HepG2 (cell line): ENCODE data around the gene CD37.
A peak's percentile ranks its signal among the peaks of the same experiment; 100 is the strongest.

Source experiments
- CREB1 ChIP-seq, 2 experiments: fragments of 450-650 bp in 1 of 2; IDR thresholded peaks; 2 replicates each; pipeline ENCODE4 v1.6.1; 2016 to 2017; ENCODE audit warnings: control low read depth in 1 of 2, mild to moderate bottlenecking in 1 of 2, missing compliant biosample characterization in 1 of 2, missing genetic modification characterization in 1 of 2
- HNRNPL ChIP-seq: fragments of 200-400 bp; formaldehyde crosslinking; IDR thresholded peaks from 2 replicates; pipeline ENCODE4 v1.6.1; 2017; ENCODE audit warnings: mild to moderate bottlenecking, low read depth, low read length
- IRF2 ChIP-seq: IDR thresholded peaks from 2 replicates; pipeline ENCODE4 v1.6.1; 2018; ENCODE audit warnings: missing genetic modification reagents, missing compliant biosample characterization
- PHF21A ChIP-seq: sonication (generic); formaldehyde crosslinking; IDR thresholded peaks from 2 replicates; pipeline ENCODE4 v1.5.0; 2020; ENCODE audit warnings: mild to moderate bottlenecking, missing genetic modification reagents
- POLR2A ChIP-seq, 2 experiments: IDR thresholded peaks; 2 replicates each; pipeline ENCODE4 v1.6.1; 2011; ENCODE audit warnings: low read depth in 2 of 2, low read length in 2 of 2, mild to moderate bottlenecking in 1 of 2, moderate library complexity in 1 of 2; ENCODE audit not compliant: insufficient read depth in 1 of 2
- RAD21 ChIP-seq: fragments of 450-650 bp; formaldehyde crosslinking; IDR thresholded peaks from 2 replicates; pipeline ENCODE4 v1.5.0; 2020; ENCODE audit warnings: mild to moderate bottlenecking
- SIX1 ChIP-seq: sonication (generic); formaldehyde crosslinking; IDR thresholded peaks from 2 replicates; pipeline ENCODE4 v1.4.0; 2020; ENCODE audit warnings: missing genetic modification reagents, borderline replicate concordance
- SMARCC2 ChIP-seq: fragments of 450-650 bp; IDR thresholded peaks from 2 replicates; pipeline ENCODE4 v1.6.1; 2017; ENCODE audit warnings: antibody characterized with exemption, mild to moderate bottlenecking
- SUZ12 ChIP-seq: fragments of 150-350 bp; IDR thresholded peaks from 2 replicates; pipeline ENCODE4 v1.6.1; 2014; ENCODE audit warnings: low read depth, low read length
- ZNF282 ChIP-seq: fragments of 450-650 bp; IDR thresholded peaks from 2 replicates; pipeline ENCODE4 v1.6.1; 2018; ENCODE audit not compliant: partially characterized antibody
- TF ChIP-seq, protein P1 (sequence below): sonication (generic); formaldehyde crosslinking; IDR thresholded peaks from 2 replicates; pipeline ENCODE4 v1.5.0; 2020; ENCODE audit warnings: mild to moderate bottlenecking, missing genetic modification reagents, moderate library complexity
- TF ChIP-seq, protein P2 (sequence below): sonication (generic); formaldehyde crosslinking; IDR thresholded peaks from 2 replicates; pipeline ENCODE4 v1.8.1; 2023; ENCODE audit warnings: missing genetic modification reagents, inconsistent platforms, borderline replicate concordance
- TF ChIP-seq, protein P3 (sequence below): sonication (generic); formaldehyde crosslinking; IDR thresholded peaks from 2 replicates; pipeline ENCODE4 v1.4.0; 2020; ENCODE audit warnings: missing genetic modification reagents
- TF ChIP-seq, protein P4 (sequence below): sonication (generic); formaldehyde crosslinking; IDR thresholded peaks from 2 replicates; pipeline ENCODE4 v1.4.0; 2020; ENCODE audit warnings: mild to moderate bottlenecking, missing genetic modification reagents

DNA sequence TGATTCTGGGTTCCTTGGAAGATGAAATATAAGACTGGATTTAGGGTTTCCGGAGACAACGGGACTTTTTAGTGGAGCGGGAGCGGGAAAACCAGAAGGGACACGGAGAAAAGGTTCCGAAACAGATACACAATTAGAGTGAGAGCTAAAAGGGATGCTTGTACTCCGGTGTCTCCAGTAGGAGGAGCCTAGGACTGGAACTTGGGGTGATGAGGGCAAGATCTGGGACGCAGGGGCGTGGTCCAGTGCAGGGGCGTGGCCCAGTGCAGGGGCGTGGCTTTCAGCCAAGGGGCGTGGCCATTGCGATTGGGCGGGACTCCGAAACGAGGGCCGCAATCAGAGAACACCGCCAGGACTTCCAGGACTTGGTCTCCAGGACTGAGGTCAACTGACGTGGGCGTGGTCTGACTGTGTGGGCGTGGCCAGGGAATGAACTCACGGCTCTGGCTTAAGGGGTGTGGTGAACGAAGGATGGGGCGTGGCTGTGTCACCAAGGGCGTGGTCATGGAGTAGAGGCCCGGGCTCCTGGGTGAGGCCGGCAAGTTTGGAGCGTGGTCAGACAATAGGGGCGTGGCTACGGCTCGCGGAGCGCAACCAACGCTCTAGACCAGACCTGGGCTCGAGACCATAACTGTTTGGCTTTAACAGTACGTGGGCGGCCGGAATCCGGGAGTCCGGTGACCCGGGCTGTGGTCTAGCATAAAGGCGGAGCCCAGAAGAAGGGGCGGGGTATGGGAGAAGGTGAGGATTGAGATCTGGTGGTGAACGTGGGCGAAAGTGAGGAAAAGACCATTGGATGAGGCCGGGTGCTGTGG lies 28.3 kb downstream of the CD37 start, which contains the start of gene DKKL1:
- TF ChIP-seq, protein P1, sequence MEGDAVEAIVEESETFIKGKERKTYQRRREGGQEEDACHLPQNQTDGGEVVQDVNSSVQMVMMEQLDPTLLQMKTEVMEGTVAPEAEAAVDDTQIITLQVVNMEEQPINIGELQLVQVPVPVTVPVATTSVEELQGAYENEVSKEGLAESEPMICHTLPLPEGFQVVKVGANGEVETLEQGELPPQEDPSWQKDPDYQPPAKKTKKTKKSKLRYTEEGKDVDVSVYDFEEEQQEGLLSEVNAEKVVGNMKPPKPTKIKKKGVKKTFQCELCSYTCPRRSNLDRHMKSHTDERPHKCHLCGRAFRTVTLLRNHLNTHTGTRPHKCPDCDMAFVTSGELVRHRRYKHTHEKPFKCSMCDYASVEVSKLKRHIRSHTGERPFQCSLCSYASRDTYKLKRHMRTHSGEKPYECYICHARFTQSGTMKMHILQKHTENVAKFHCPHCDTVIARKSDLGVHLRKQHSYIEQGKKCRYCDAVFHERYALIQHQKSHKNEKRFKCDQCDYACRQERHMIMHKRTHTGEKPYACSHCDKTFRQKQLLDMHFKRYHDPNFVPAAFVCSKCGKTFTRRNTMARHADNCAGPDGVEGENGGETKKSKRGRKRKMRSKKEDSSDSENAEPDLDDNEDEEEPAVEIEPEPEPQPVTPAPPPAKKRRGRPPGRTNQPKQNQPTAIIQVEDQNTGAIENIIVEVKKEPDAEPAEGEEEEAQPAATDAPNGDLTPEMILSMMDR = peak; percentile 49
- TF ChIP-seq IRF2 (CRISPR knock-in tag) (no peak), HNRNPL (no peak), POLR2A (IDR thresholded peaks at IDR 0.05; ENCODE audit: insufficient read depth in 1 of 2, low read depth in 2 of 2, low read length in 2 of 2) (no peak), CREB1 (IDR thresholded peaks at IDR 0.05) (peak; percentile 77), CREB1 (CRISPR knock-in tag; IDR thresholded peaks at IDR 0.05) (no peak), PHF21A (peak; percentile 60; the same call in 1 of the 2 replicates), SUZ12 (no peak), RAD21 (CRISPR knock-in tag) (no peak), SIX1 (CRISPR knock-in tag) (no peak), ZNF282 (no peak), SMARCC2 (no peak)
- TF ChIP-seq, protein P2, sequence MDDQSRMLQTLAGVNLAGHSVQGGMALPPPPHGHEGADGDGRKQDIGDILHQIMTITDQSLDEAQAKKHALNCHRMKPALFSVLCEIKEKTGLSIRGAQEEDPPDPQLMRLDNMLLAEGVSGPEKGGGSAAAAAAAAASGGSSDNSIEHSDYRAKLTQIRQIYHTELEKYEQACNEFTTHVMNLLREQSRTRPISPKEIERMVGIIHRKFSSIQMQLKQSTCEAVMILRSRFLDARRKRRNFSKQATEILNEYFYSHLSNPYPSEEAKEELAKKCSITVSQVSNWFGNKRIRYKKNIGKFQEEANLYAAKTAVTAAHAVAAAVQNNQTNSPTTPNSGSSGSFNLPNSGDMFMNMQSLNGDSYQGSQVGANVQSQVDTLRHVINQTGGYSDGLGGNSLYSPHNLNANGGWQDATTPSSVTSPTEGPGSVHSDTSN (CRISPR knock-in tag) = no peak
- TF ChIP-seq, protein P3, sequence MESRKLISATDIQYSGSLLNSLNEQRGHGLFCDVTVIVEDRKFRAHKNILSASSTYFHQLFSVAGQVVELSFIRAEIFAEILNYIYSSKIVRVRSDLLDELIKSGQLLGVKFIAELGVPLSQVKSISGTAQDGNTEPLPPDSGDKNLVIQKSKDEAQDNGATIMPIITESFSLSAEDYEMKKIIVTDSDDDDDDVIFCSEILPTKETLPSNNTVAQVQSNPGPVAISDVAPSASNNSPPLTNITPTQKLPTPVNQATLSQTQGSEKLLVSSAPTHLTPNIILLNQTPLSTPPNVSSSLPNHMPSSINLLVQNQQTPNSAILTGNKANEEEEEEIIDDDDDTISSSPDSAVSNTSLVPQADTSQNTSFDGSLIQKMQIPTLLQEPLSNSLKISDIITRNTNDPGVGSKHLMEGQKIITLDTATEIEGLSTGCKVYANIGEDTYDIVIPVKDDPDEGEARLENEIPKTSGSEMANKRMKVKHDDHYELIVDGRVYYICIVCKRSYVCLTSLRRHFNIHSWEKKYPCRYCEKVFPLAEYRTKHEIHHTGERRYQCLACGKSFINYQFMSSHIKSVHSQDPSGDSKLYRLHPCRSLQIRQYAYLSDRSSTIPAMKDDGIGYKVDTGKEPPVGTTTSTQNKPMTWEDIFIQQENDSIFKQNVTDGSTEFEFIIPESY (CRISPR knock-in tag) = no peak; the same call in 1 of the 2 replicates
- TF ChIP-seq, protein P4, sequence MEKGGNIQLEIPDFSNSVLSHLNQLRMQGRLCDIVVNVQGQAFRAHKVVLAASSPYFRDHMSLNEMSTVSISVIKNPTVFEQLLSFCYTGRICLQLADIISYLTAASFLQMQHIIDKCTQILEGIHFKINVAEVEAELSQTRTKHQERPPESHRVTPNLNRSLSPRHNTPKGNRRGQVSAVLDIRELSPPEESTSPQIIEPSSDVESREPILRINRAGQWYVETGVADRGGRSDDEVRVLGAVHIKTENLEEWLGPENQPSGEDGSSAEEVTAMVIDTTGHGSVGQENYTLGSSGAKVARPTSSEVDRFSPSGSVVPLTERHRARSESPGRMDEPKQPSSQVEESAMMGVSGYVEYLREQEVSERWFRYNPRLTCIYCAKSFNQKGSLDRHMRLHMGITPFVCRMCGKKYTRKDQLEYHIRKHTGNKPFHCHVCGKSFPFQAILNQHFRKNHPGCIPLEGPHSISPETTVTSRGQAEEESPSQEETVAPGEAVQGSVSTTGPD (CRISPR knock-in tag) = no peak
